Measurements from ENCODE around the gene CBX4. TPM values are rescaled to one million over a fixed set of nuclear protein-coding genes. Genes with fewer than 3 reads are reported as not detected.

Gene CBX4
- total and polyA plus RNA-seq, 2 donors (not counting 1 experiment from before 2014, with no cell fraction given) = 5.4 to 13.4 TPM

- Histone ChIP-seq H3K9me3 (ENCODE audit: control insufficient read depth, insufficient read depth, low read depth, low read length) (no peaks in the 10 kb centered on the region), H2AFZ (ENCODE audit: low read length) (no peak overlapping the region), H4K20me1 (ENCODE audit: control insufficient read depth, extremely low read depth, insufficient read depth, low read length) (no peaks in the 10 kb centered on the region), H3K9ac (ENCODE audit: insufficient read depth, low read length) (no peak overlapping the region), H3K4me3 (replicated peaks in 1 of 4; ENCODE audit: control extremely low read depth in 1 of 4, insufficient read depth in 1 of 4, low read depth in 3 of 4, low read length in 4 of 4) (no peak overlapping the region), H3K4me2 (ENCODE audit: extremely low read depth, insufficient read depth, low read length) (no peak overlapping the region), H3K27ac (ENCODE audit: insufficient read depth, low read length) (no peak overlapping the region), H3K27me3 (ENCODE audit: control insufficient read depth, insufficient read depth, low read length) (peaks cover 94% of the 10 kb centered on the region), H3K4me1 (ENCODE audit: control insufficient read depth, extremely low read depth, insufficient read depth, low read length) (no peaks in the 10 kb centered on the region), H3K36me3 (ENCODE audit: control insufficient read depth, insufficient read depth, low read length) (no peaks in the 10 kb centered on the region), H3K79me2 (ENCODE audit: control insufficient read depth, insufficient read depth, low read length) (no peaks in the 10 kb centered on the region)
- DNase-seq (ENCODE audit: low read depth in 2 of 2) = no peak
- TF ChIP-seq EZH2 (IDR thresholded peaks at IDR 0.05; ENCODE audit: low read length, missing control alignments) = peak; percentile 17
- TF ChIP-seq, protein P1, sequence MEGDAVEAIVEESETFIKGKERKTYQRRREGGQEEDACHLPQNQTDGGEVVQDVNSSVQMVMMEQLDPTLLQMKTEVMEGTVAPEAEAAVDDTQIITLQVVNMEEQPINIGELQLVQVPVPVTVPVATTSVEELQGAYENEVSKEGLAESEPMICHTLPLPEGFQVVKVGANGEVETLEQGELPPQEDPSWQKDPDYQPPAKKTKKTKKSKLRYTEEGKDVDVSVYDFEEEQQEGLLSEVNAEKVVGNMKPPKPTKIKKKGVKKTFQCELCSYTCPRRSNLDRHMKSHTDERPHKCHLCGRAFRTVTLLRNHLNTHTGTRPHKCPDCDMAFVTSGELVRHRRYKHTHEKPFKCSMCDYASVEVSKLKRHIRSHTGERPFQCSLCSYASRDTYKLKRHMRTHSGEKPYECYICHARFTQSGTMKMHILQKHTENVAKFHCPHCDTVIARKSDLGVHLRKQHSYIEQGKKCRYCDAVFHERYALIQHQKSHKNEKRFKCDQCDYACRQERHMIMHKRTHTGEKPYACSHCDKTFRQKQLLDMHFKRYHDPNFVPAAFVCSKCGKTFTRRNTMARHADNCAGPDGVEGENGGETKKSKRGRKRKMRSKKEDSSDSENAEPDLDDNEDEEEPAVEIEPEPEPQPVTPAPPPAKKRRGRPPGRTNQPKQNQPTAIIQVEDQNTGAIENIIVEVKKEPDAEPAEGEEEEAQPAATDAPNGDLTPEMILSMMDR (conservative IDR thresholded peaks at IDR 0.05 in 1 of 2, IDR thresholded peaks at IDR 0.05 in 1 of 2; ENCODE audit: low read depth in 1 of 2, low read length in 2 of 2) = no peak
Observed at GRCh38 chr17:79804856-79805696, 34.2 kb downstream of the CBX4 start.

- Histone ChIP-seq H3K4me3 (replicated peaks in 1 of 4; ENCODE audit: control extremely low read depth in 1 of 4, insufficient read depth in 1 of 4, low read depth in 3 of 4, low read length in 4 of 4) (no peak overlapping the region), H3K9ac (ENCODE audit: insufficient read depth, low read length) (no peak overlapping the region), H3K36me3 (ENCODE audit: control insufficient read depth, insufficient read depth, low read length) (no peaks in the 10 kb centered on the region), H4K20me1 (ENCODE audit: control insufficient read depth, extremely low read depth, insufficient read depth, low read length) (no peaks in the 10 kb centered on the region), H3K27me3 (ENCODE audit: control insufficient read depth, insufficient read depth, low read length) (peaks cover 99% of the 10 kb centered on the region), H3K4me2 (ENCODE audit: extremely low read depth, insufficient read depth, low read length) (peak overlapping the region; percentile 25), H3K27ac (ENCODE audit: insufficient read depth, low read length) (no peak overlapping the region), H3K9me3 (ENCODE audit: control insufficient read depth, insufficient read depth, low read depth, low read length) (no peaks in the 10 kb centered on the region), H3K79me2 (ENCODE audit: control insufficient read depth, insufficient read depth, low read length) (no peaks in the 10 kb centered on the region), H2AFZ (ENCODE audit: low read length) (no peak overlapping the region), H3K4me1 (ENCODE audit: control insufficient read depth, extremely low read depth, insufficient read depth, low read length) (no peaks in the 10 kb centered on the region)
- peak in 1 of 2 donors; percentile 29 for DNase-seq (ENCODE audit: low read depth in 2 of 2)
- TF ChIP-seq, protein P1 (conservative IDR thresholded peaks at IDR 0.05 in 1 of 2, IDR thresholded peaks at IDR 0.05 in 1 of 2; ENCODE audit: low read depth in 1 of 2, low read length in 2 of 2) = no peak
- peak; percentile 92 for TF ChIP-seq EZH2 (IDR thresholded peaks at IDR 0.05; ENCODE audit: low read length, missing control alignments)
Observed at GRCh38 chr17:79803997-79804855, 35.0 kb downstream of the CBX4 start.

DNA sequence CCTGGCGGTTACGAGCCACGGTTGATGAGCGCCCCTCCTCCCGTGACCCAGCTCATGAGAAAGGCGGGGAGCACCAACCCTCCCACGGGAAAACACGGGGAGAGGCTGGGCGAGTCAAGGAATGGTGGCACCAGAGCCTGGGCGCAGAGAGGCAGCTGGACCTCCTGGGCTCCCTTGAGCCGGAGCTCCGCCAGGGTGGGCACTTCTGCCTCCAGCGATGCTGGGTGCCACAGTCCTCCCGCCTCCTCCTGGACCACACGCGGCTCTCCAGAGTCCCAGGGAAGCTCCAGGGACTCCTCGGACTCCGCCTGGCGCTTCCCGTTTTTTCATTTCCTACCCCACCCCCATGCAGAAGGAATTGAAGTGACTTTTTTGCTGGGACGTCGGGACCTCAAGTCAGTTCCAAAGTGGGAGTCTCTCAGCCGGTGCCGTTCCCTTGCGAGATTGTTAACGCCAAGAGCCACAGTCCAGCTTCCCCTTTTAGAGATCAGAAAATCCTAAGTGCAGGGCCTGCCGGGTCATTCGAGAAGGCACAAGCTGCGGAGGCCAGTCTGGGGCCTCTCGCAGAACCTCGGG, 35.7 kb downstream of the CBX4 start:
- H3K9ac ChIP-seq (ENCODE audit: insufficient read depth, low read length) = no peak overlapping the region
- no peak overlapping the region for H3K4me2 ChIP-seq (ENCODE audit: extremely low read depth, insufficient read depth, low read length)
- H2AFZ ChIP-seq (ENCODE audit: low read length) = no peak overlapping the region
- H4K20me1 ChIP-seq (ENCODE audit: control insufficient read depth, extremely low read depth, insufficient read depth, low read length) = no peaks in the 10 kb centered on the region
- H3K9me3 ChIP-seq (ENCODE audit: control insufficient read depth, insufficient read depth, low read depth, low read length) = no peaks in the 10 kb centered on the region
- no peak overlapping the region for H3K27ac ChIP-seq (ENCODE audit: insufficient read depth, low read length)
- no peaks in the 10 kb centered on the region for H3K36me3 ChIP-seq (ENCODE audit: control insufficient read depth, insufficient read depth, low read length)
- DNase-seq (ENCODE audit: low read depth in 2 of 2) = no peak
- no peak overlapping the region for H3K4me3 ChIP-seq (replicated peaks in 1 of 4; ENCODE audit: control extremely low read depth in 1 of 4, insufficient read depth in 1 of 4, low read depth in 3 of 4, low read length in 4 of 4)
- peaks cover 99% of the 10 kb centered on the region for H3K27me3 ChIP-seq (ENCODE audit: control insufficient read depth, insufficient read depth, low read length)
- H3K79me2 ChIP-seq (ENCODE audit: control insufficient read depth, insufficient read depth, low read length) = no peaks in the 10 kb centered on the region
- TF ChIP-seq EZH2 (IDR thresholded peaks at IDR 0.05; ENCODE audit: low read length, missing control alignments) = peak; percentile 86
- TF ChIP-seq, protein P1 (conservative IDR thresholded peaks at IDR 0.05 in 1 of 2, IDR thresholded peaks at IDR 0.05 in 1 of 2; ENCODE audit: low read depth in 1 of 2, low read length in 2 of 2) = no peak
- no peaks in the 10 kb centered on the region for H3K4me1 ChIP-seq (ENCODE audit: control insufficient read depth, extremely low read depth, insufficient read depth, low read length)

All from fibroblast of lung (primary cell).